PFSK-1 (cell line): ENCODE measurements around the gene TULP4.

ENCODE experiments used
- FOXP2 ChIP-seq: optimal IDR thresholded peaks from 2 replicates; pipeline ENCODE3; 2011; ENCODE audit warnings: borderline replicate concordance, control low read depth, inconsistent platforms; ENCODE audit not compliant: insufficient read depth; ENCODE audit errors: extremely low read length, extremely low read depth
- POLR2AphosphoS5 ChIP-seq: IDR thresholded peaks from 2 replicates; pipeline ENCODE4 v1.6.1; 2012; ENCODE audit warnings: low read depth, mild to moderate bottlenecking, control low read depth, low read length, moderate library complexity
- SIN3A ChIP-seq: IDR thresholded peaks from 2 replicates; pipeline ENCODE4 v1.6.1; 2012; ENCODE audit warnings: mild to moderate bottlenecking, low read length, moderate library complexity, borderline replicate concordance; ENCODE audit not compliant: insufficient read depth
- TAF1 ChIP-seq: IDR thresholded peaks from 2 replicates; pipeline ENCODE4 v1.6.1; 2012; ENCODE audit warnings: low read length, control low read depth, borderline replicate concordance; ENCODE audit not compliant: insufficient read depth
- TF ChIP-seq, protein P1 (sequence below), 2 experiments: IDR thresholded peaks; 2 replicates each; pipeline versions ENCODE4 v1.6.1 to v1.8.0; 2011 to 2012; ENCODE audit warnings: low read depth in 2 of 2, low read length in 2 of 2, control low read depth in 1 of 2, inconsistent platforms in 1 of 2, mild to moderate bottlenecking in 1 of 2, moderate library complexity in 1 of 2; ENCODE audit not compliant: insufficient read depth in 1 of 2

TULP4 gene

DNA sequence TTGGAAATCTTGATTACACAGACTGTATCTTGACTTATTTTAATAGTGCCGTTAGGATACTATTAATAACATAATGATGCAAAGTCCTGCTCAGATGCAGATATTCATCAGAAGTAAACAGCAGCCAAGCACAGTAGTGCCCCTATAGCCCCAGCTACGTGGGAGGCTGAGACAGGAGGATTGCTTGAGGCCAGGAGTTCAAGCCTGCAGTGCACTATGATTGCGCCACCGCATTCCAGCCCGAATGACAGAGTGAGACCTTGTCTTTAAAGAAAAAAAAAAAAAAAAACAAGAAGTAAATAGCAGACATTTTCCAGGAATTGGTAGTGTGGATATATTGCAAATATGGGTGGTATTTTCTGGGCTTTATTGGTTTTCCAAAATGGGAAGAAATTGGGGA lies 61.8 kb downstream of the TULP4 start:
- no peak for TF ChIP-seq POLR2AphosphoS5
- TF ChIP-seq SIN3A: no peak
- TF ChIP-seq FOXP2: no peak
- TF ChIP-seq, protein P1, sequence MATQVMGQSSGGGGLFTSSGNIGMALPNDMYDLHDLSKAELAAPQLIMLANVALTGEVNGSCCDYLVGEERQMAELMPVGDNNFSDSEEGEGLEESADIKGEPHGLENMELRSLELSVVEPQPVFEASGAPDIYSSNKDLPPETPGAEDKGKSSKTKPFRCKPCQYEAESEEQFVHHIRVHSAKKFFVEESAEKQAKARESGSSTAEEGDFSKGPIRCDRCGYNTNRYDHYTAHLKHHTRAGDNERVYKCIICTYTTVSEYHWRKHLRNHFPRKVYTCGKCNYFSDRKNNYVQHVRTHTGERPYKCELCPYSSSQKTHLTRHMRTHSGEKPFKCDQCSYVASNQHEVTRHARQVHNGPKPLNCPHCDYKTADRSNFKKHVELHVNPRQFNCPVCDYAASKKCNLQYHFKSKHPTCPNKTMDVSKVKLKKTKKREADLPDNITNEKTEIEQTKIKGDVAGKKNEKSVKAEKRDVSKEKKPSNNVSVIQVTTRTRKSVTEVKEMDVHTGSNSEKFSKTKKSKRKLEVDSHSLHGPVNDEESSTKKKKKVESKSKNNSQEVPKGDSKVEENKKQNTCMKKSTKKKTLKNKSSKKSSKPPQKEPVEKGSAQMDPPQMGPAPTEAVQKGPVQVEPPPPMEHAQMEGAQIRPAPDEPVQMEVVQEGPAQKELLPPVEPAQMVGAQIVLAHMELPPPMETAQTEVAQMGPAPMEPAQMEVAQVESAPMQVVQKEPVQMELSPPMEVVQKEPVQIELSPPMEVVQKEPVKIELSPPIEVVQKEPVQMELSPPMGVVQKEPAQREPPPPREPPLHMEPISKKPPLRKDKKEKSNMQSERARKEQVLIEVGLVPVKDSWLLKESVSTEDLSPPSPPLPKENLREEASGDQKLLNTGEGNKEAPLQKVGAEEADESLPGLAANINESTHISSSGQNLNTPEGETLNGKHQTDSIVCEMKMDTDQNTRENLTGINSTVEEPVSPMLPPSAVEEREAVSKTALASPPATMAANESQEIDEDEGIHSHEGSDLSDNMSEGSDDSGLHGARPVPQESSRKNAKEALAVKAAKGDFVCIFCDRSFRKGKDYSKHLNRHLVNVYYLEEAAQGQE (IDR thresholded peaks at IDR 0.05; ENCODE audit: insufficient read depth in 1 of 2, low read depth in 2 of 2, low read length in 2 of 2): no peak
- no peak for TF ChIP-seq TAF1

DNA sequence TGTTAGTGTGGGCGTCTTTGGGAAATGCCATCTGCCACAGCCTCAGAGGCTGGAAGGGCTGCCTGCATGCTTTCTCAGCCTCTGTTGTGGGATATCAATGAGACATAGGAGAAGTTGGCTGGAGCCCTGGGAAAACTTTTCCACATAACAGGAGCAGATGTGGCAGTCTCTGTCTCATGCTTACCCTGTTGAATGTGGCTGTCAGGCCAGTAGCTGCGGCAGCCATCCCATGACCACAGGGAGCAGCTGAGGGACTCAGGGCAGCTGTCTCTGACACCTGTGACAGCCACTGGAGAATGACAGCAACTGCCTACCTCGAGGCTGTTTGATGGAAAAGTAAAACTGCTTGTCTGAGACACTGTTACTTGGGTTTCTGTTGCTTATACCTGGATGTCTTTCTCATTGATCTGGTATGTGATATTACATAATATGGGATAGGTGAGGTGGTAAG lies 64.4 kb downstream of the TULP4 start:
- TF ChIP-seq FOXP2 (no peak), TAF1 (no peak), SIN3A (no peak), POLR2AphosphoS5 (no peak)
- TF ChIP-seq, protein P1 (IDR thresholded peaks at IDR 0.05; ENCODE audit: insufficient read depth in 1 of 2, low read depth in 2 of 2, low read length in 2 of 2): no peak

DNA sequence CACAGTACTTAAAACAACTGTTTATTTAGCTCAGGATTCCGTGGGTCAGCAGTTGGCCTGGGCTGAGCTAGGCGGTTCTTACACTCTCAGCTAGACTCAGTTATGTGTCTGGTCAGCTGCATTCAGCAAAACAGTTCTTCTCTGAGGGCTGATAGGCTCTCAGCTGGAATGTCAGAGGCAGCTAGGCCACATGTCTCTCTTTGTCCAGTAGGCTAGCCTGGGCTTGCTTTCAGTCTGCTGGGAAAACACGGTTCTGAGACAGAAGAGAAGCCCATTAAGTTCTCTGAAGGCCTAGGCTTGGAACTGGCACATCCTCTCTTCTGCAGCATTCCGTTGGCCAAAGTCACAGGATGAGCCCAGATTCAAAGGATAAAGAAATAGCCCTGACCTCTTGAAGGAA lies 65.6 kb downstream of the TULP4 start:
- TF ChIP-seq, protein P1 (IDR thresholded peaks at IDR 0.05; ENCODE audit: insufficient read depth in 1 of 2, low read depth in 2 of 2, low read length in 2 of 2): no peak
- no peak for TF ChIP-seq TAF1
- no peak for TF ChIP-seq POLR2AphosphoS5
- no peak for TF ChIP-seq FOXP2
- no peak for TF ChIP-seq SIN3A

DNA sequence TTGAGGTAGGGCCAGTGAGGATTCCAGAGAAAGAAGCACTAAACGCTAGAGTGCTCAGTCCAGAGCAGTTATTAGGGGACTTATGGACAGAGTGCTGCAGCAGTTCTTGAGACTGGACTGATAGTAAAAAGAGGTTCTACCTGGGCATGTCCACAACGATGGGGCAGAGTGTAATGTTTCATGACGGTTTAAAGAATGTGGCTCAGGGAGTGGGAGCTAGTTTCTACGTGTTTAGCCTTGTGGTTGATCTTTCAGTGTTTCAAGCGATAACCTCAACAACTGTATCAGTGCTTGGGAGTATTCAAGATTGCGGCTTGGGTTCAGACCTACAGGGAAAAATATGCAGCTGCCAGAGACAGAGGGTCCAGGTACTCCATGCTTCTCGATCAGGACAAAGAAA lies 67.1 kb downstream of the TULP4 start:
- TF ChIP-seq FOXP2 (no peak), TAF1 (no peak), SIN3A (no peak), POLR2AphosphoS5 (no peak)
- TF ChIP-seq, protein P1 (IDR thresholded peaks at IDR 0.05; ENCODE audit: insufficient read depth in 1 of 2, low read depth in 2 of 2, low read length in 2 of 2): no peak

DNA sequence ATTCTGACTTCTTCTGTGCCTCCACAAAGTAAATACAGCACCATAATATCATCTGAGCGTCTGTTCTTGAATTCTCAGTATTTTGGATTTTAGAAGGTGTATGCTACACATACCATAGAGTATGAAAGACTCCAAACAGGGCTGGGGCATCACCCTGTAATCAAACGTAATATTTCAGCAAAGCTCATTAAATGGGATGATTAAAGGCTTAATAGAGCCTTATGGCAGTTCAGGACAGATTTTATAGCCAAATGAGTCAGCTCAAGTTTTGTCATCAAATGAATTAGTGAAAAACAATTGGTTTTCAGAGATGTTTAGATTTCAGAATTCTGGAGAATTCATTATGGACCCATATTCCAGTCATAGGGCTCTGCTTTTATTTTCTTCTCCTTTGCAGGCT lies 68.9 kb downstream of the TULP4 start:
- no peak for TF ChIP-seq FOXP2
- TF ChIP-seq, protein P1 (IDR thresholded peaks at IDR 0.05; ENCODE audit: insufficient read depth in 1 of 2, low read depth in 2 of 2, low read length in 2 of 2): no peak
- no peak for TF ChIP-seq TAF1
- no peak for TF ChIP-seq POLR2AphosphoS5
- TF ChIP-seq SIN3A: no peak
